NCI-H1417 (cell line): ENCODE data around the gene SERPINA10.

ENCODE experiments used
- DNase-seq, 3 experiments: peaks; one replicate each; lab custom pipeline; 2025; lab: John Stamatoyannopoulos, UW

Gene SERPINA10

GRCh38 chr14:94292872-94293577 is at the start of gene SERPINA10:
Gene SERPINA10 (minus strand): TSS chr14:94293268. CDS start chr14:94290593, 2,675 bp downstream.
- DNase-seq: no peak

GRCh38 chr14:94342334-94342934 is 49.4 kb upstream of the SERPINA10 start:
- DNase-seq: no peak

- DNase-seq: no peak
Observed at GRCh38 chr14:94341656-94342333, 48.7 kb upstream of the SERPINA10 start.

- DNase-seq: no peak
Observed at GRCh38 chr14:94340533-94340932, 47.5 kb upstream of the SERPINA10 start.

GRCh38 chr14:94338023-94338422 is 45.0 kb upstream of the SERPINA10 start:
- no peak for DNase-seq

- DNase-seq: no peak
Observed at GRCh38 chr14:94337274-94337673, 44.2 kb upstream of the SERPINA10 start.

- DNase-seq: peak in 1 of 3 experiments; percentile 45
Observed at GRCh38 chr14:94334872-94335271, 41.8 kb upstream of the SERPINA10 start.

- DNase-seq: no peak
Observed at GRCh38 chr14:94332587-94332986, 39.5 kb upstream of the SERPINA10 start.

- no peak for DNase-seq
Observed at GRCh38 chr14:94332063-94332583, 39.1 kb upstream of the SERPINA10 start.

- DNase-seq: no peak
Observed at GRCh38 chr14:94331462-94331861, 38.4 kb upstream of the SERPINA10 start.

GRCh38 chr14:94330857-94331256 is 37.8 kb upstream of the SERPINA10 start:
- no peak for DNase-seq

- no peak for DNase-seq
Observed at GRCh38 chr14:94330432-94330831, 37.4 kb upstream of the SERPINA10 start.

- no peak for DNase-seq
Observed at GRCh38 chr14:94329857-94330256, 36.8 kb upstream of the SERPINA10 start.

- no peak for DNase-seq
Observed at GRCh38 chr14:94328196-94328595, 35.1 kb upstream of the SERPINA10 start.

GRCh38 chr14:94322648-94323570 is 29.8 kb upstream of the SERPINA10 start, which contains the start of gene SERPINA6:
Gene SERPINA6 (minus strand): TSS chr14:94323336. CDS start chr14:94314648, 8,688 bp downstream.
- DNase-seq: peak in 2 of 3 experiments; percentile 36 to 63

GRCh38 chr14:94321421-94322271 is 28.6 kb upstream of the SERPINA10 start:
- no peak for DNase-seq

- DNase-seq: peak in 1 of 3 experiments; percentile 17
Observed at GRCh38 chr14:94320243-94320642, 27.2 kb upstream of the SERPINA10 start.

- DNase-seq: no peak
Observed at GRCh38 chr14:94317259-94317658, 24.2 kb upstream of the SERPINA10 start.

GRCh38 chr14:94316692-94317091 is 23.6 kb upstream of the SERPINA10 start:
- no peak for DNase-seq

GRCh38 chr14:94314890-94315289 is 21.8 kb upstream of the SERPINA10 start:
- DNase-seq: no peak
